Chondrocyte (in vitro differentiated cells): ENCODE data around the gene SBF2. TPM values are rescaled to one million over a fixed set of nuclear protein-coding genes. Genes with fewer than 3 reads are reported as not detected.

Source experiments
- DNase-seq: peaks from one replicate; pipeline ENCODE4 v3.0.0; 2021; ENCODE audit warnings: mixed read lengths, low spot score
- H3K27ac Mint-ChIP-seq: one replicate; pipeline ENCODE4 v1.8.0; 2021; ENCODE audit warnings: mild to moderate bottlenecking, moderate library complexity, mixed read lengths; ENCODE audit not compliant: unreplicated experiment
- H3K27me3 Mint-ChIP-seq: 2 replicates; pipeline ENCODE4 v1.8.0; 2021; ENCODE audit warnings: low read depth, mixed read lengths
- H3K36me3 Mint-ChIP-seq: 2 replicates; pipeline ENCODE4 v1.8.0; 2021; ENCODE audit warnings: low read depth, mixed read lengths
- H3K4me1 Mint-ChIP-seq: 2 replicates; pipeline ENCODE4 v1.8.0; 2021; ENCODE audit warnings: low read depth, mild to moderate bottlenecking, mixed read lengths
- H3K4me3 Mint-ChIP-seq: one replicate; pipeline ENCODE4 v1.8.0; 2021; ENCODE audit warnings: mild to moderate bottlenecking, moderate library complexity, mixed read lengths; ENCODE audit not compliant: unreplicated experiment
- H3K9me3 Mint-ChIP-seq: 2 replicates; pipeline ENCODE4 v1.8.0; 2021; ENCODE audit warnings: low read depth, mixed read lengths
- CTCF ChIP-seq: fragments of 200-600 bp; sonication (generic); IDR thresholded peaks from 2 replicates; pipeline ENCODE4 v1.5.0; 2021; ENCODE audit warnings: antibody characterized with exemption, mild to moderate bottlenecking, moderate library complexity
- total RNA-seq: library from RNA; stranded (reverse); gene quantifications from 3 replicates; pipeline ENCODE4 v1.2.1, GENCODE V29; 2021

Gene SBF2
- total RNA-seq, 1 donor from 2014 or later = 44.5 TPM

DNA sequence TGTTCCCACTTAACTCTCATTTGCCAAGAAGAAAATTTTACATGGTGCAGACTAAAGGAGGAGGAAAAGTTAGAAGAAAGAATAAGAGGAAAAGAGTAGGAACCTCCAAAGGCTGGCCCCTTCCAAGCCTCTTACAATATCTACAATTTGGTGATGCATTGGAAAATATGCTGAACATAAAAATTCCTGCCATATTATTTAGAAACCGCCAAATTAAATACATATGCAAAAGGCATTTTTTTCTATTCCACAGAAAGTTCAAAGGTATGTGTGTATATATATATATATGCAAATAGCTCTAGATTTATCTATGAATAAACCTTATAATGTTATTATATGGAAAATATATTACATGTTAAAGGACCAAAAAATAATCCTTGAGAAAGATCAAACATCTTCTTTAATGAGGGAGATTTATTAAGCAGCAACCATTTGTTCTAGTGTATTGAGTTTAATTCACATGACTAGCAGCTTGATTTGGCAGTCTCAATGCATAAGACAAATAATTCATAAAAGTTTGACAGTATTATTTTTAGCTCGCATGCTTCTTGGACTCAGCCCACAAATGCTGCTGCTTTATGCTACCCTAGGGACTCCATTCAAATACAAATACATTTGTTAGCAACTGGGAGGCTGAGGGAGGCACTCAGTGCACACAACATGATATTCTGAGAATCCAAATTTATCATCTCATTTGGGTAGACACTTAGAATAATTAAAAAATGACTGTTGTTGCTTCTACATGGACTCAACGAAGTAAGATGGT lies 184.9 kb downstream of the SBF2 start:
- Mint-ChIP-seq H3K9me3 (peaks cover 2% of the 10 kb centered on the region), H3K36me3 (peaks cover 3% of the 10 kb centered on the region), H3K27me3 (no peaks in the 10 kb centered on the region), H3K27ac (peak overlapping the region; percentile 58), H3K4me3 (no peak overlapping the region), H3K4me1 (peaks cover 44% of the 10 kb centered on the region)
- no peak for DNase-seq
- TF ChIP-seq CTCF = peak; percentile 30

DNA sequence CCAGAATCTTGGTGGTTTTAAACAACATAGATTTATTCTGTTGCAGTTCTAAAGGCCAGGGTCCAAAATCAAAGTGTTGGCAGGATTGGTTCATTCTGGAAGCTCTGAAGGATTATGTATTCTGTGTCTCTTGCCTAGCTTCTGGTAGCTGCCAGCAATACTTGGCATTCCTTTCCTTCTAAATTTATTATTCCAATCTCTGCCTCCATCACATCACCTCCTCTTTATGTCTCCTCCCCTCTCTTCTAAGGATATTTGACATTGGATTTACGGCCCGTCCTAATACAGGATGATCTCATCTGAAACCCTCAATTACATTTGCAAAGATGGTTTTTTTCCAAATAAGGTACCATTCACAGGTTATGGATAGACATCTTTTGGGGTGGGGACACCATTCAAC lies 186.5 kb downstream of the SBF2 start:
- H3K9me3 Mint-ChIP-seq = peaks cover 2% of the 10 kb centered on the region
- peaks cover 3% of the 10 kb centered on the region for H3K36me3 Mint-ChIP-seq
- H3K27me3 Mint-ChIP-seq = no peaks in the 10 kb centered on the region
- H3K4me3 Mint-ChIP-seq = no peak overlapping the region
- H3K4me1 Mint-ChIP-seq = peaks cover 46% of the 10 kb centered on the region
- H3K27ac Mint-ChIP-seq = peak overlapping the region; percentile 20
- no peak for DNase-seq
- no peak for TF ChIP-seq CTCF

- H3K27ac Mint-ChIP-seq = no peak overlapping the region
- no peaks in the 10 kb centered on the region for H3K27me3 Mint-ChIP-seq
- DNase-seq = no peak
- no peak for TF ChIP-seq CTCF
- H3K4me1 Mint-ChIP-seq = peaks cover 8% of the 10 kb centered on the region
- peaks cover 8% of the 10 kb centered on the region for H3K36me3 Mint-ChIP-seq
- H3K4me3 Mint-ChIP-seq = no peak overlapping the region
- H3K9me3 Mint-ChIP-seq = peaks cover 16% of the 10 kb centered on the region
These were observed 196.4 kb downstream of the SBF2 start for GRCh38 chr11:10097615-10098014.

GRCh38 chr11:10096987-10097386 lies 197.0 kb downstream of the SBF2 start:
- peaks cover 8% of the 10 kb centered on the region for H3K36me3 Mint-ChIP-seq
- DNase-seq = no peak
- TF ChIP-seq CTCF = no peak
- H3K27me3 Mint-ChIP-seq = no peaks in the 10 kb centered on the region
- peaks cover 8% of the 10 kb centered on the region for H3K4me1 Mint-ChIP-seq
- peaks cover 16% of the 10 kb centered on the region for H3K9me3 Mint-ChIP-seq
- no peak overlapping the region for H3K27ac Mint-ChIP-seq
- H3K4me3 Mint-ChIP-seq = no peak overlapping the region

GRCh38 chr11:10095412-10096208 lies 198.4 kb downstream of the SBF2 start:
- no peak for DNase-seq
- no peak for TF ChIP-seq CTCF
- H3K4me1 Mint-ChIP-seq = peaks cover 14% of the 10 kb centered on the region
- H3K4me3 Mint-ChIP-seq = no peak overlapping the region
- peaks cover 16% of the 10 kb centered on the region for H3K9me3 Mint-ChIP-seq
- peaks cover 7% of the 10 kb centered on the region for H3K36me3 Mint-ChIP-seq
- no peak overlapping the region for H3K27ac Mint-ChIP-seq
- H3K27me3 Mint-ChIP-seq = no peaks in the 10 kb centered on the region
